Endodermal cell (in vitro differentiated cells): ENCODE measurements around the gene AGAP3. TPM values are rescaled to one million over a fixed set of nuclear protein-coding genes. Genes with fewer than 3 reads are reported as not detected.
A peak's percentile ranks its signal among the peaks of the same experiment; 100 is the strongest.

Experiments
- DNase-seq: peaks from one replicate; pipeline ENCODE4 v3.0.0-alpha.2; 2017
- H3K27ac ChIP-seq: 2 replicates; pipeline ENCODE4 v1.5.1; 2013; ENCODE audit warnings: mild to moderate bottlenecking, low read depth, low read length, moderate library complexity
- H3K27me3 ChIP-seq: 2 replicates; pipeline ENCODE4 v1.6.1; 2013; ENCODE audit warnings: mild to moderate bottlenecking, low read length, moderate library complexity; ENCODE audit not compliant: insufficient read depth, control insufficient read depth, poor library complexity, severe bottlenecking
- H3K36me3 ChIP-seq: 2 replicates; pipeline ENCODE4 v1.7.0; 2013; ENCODE audit warnings: mild to moderate bottlenecking, low read length, moderate library complexity; ENCODE audit not compliant: control insufficient read depth, insufficient read depth
- H3K4me1 ChIP-seq: one replicate; pipeline ENCODE4 v1.7.0; 2013; ENCODE audit warnings: low read length; ENCODE audit not compliant: control insufficient read depth, insufficient read depth
- H3K4me3 ChIP-seq: 2 replicates; pipeline ENCODE4 v1.5.1; 2013; ENCODE audit warnings: mild to moderate bottlenecking, low read length, moderate library complexity
- H3K9ac ChIP-seq: 2 replicates; pipeline ENCODE4 v1.6.1; 2013; ENCODE audit warnings: mild to moderate bottlenecking, low read length, moderate library complexity; ENCODE audit not compliant: poor library complexity, severe bottlenecking; ENCODE audit errors: extremely low read depth
- H3K9me3 ChIP-seq: 2 replicates; pipeline ENCODE4 v1.6.1; 2013; ENCODE audit warnings: mild to moderate bottlenecking, low read length, moderate library complexity; ENCODE audit not compliant: control insufficient read depth
- H3K27ac Mint-ChIP-seq: 2 replicates; pipeline ENCODE4 v1.8.0; 2020; ENCODE audit warnings: mixed read lengths
- H3K27me3 Mint-ChIP-seq: 2 replicates; pipeline ENCODE4 v1.8.0; 2021; ENCODE audit warnings: mild to moderate bottlenecking, mixed read lengths; ENCODE audit not compliant: insufficient read depth
- H3K36me3 Mint-ChIP-seq: 2 replicates; pipeline ENCODE4 v1.8.0; 2020; ENCODE audit warnings: low read depth, mixed read lengths
- H3K4me1 Mint-ChIP-seq: 2 replicates; pipeline ENCODE4 v1.8.0; 2020; ENCODE audit warnings: mixed read lengths
- H3K4me3 Mint-ChIP-seq: 2 replicates; pipeline ENCODE4 v1.8.0; 2020; ENCODE audit warnings: mild to moderate bottlenecking, moderate library complexity, mixed read lengths
- H3K9me3 Mint-ChIP-seq: 2 replicates; pipeline ENCODE4 v1.8.0; 2020; ENCODE audit warnings: mild to moderate bottlenecking, mixed read lengths
- WGBS, 2 experiments: methylation state at CpG; one replicate each; pipeline versions ENCODE4 v1.1.5 to v1.1.7; 2013; ENCODE audit warnings: missing lambda C conversion rate in 2 of 2, mixed read lengths in 1 of 2; ENCODE audit not compliant: insufficient coverage in 1 of 2, insufficient read length in 1 of 2; 5-methylcytosine and 5-hydroxymethylcytosine counted together
- total RNA-seq, 2 donors: library from RNA; stranded (reverse); fragmentation: NEBNext Ultra II Directional in 1 of 2; extraction: Animal tissue kit (Norgen Biotek cat#: 25700) in 1 of 2; gene quantifications; 2 replicates in 1 of 2; 3 replicates in 1 of 2; pipeline ENCODE4 v1.2.1, GENCODE V29; 2021
- TF ChIP-seq, protein P1 (sequence below): fragments of 200-600 bp; sonication (generic); conservative IDR thresholded peaks from 2 replicates; pipeline ENCODE4 v1.5.0; 2021; ENCODE audit warnings: antibody characterized with exemption, mild to moderate bottlenecking

The AGAP3 gene
- total RNA-seq, 2 donors from 2014 or later, result 113 to 116 TPM

DNA sequence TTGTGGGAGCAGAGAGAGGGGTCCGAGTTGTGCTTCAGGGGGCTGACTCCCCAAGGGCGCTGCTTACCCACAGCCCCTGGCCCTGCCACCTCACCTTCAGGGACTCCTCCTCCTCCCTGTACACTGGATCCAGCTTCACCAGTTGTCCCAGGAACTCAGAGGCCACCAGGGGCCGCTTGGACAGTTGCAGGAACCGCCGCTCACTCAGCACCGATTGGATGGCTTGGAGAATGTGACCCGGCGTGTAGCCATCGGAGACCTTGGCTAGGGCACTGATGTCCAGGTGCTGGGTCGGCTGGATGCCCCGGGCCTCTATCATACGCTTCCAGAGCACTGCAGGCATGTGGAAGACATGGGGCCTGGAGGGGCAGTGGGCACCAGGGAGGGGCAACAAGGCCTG is 105.3 kb downstream of the AGAP3 start:
- Histone ChIP-seq H3K9ac (no peak overlapping the region), H3K4me1 (no peaks in the 10 kb centered on the region), H3K9me3 (no peaks in the 10 kb centered on the region), H3K36me3 (no peaks in the 10 kb centered on the region), H3K27me3 (peaks cover 9% of the 10 kb centered on the region), H3K27ac (no peak overlapping the region), H3K4me3 (no peak overlapping the region)
- DNase-seq, result no peak
- 92 to 95% methylated on average over 10 to 12 of the region's 12 CpGs for WGBS, 2 experiments
- Mint-ChIP-seq H3K4me3 (no peak overlapping the region), H3K27ac (no peak overlapping the region), H3K4me1 (no peaks in the 10 kb centered on the region), H3K9me3 (no peaks in the 10 kb centered on the region), H3K27me3 (peaks cover 15% of the 10 kb centered on the region), H3K36me3 (no peaks in the 10 kb centered on the region)
- TF ChIP-seq, protein P1, sequence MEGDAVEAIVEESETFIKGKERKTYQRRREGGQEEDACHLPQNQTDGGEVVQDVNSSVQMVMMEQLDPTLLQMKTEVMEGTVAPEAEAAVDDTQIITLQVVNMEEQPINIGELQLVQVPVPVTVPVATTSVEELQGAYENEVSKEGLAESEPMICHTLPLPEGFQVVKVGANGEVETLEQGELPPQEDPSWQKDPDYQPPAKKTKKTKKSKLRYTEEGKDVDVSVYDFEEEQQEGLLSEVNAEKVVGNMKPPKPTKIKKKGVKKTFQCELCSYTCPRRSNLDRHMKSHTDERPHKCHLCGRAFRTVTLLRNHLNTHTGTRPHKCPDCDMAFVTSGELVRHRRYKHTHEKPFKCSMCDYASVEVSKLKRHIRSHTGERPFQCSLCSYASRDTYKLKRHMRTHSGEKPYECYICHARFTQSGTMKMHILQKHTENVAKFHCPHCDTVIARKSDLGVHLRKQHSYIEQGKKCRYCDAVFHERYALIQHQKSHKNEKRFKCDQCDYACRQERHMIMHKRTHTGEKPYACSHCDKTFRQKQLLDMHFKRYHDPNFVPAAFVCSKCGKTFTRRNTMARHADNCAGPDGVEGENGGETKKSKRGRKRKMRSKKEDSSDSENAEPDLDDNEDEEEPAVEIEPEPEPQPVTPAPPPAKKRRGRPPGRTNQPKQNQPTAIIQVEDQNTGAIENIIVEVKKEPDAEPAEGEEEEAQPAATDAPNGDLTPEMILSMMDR, result peak; percentile 12

DNA sequence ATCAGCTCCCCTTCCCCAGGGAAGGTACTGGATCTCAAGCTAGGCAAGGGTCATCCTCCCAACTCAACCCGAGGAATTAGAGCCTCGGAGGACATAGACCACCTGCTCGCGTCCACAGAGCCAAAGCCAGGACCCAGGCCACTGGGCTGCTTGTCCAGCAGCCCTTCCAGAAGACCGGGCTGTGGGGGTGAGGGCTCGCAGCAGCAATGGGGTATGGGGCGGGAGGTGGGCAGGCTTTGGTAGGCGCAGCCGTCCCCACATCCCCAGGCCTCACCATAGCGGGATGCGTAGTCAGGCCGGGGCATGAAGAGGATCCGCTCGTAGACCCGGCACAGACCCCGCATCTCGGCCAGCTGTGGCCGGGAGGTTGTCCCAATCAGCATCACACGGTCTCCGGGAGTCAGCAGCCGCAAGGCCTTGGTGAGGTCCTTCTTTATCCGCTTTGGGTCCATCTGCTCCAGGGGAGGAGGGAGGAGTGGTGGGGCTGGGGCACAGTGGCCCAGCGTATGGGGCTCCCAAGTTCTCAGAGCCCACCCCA is 105.8 kb downstream of the AGAP3 start:
- Histone ChIP-seq H3K9me3 (no peaks in the 10 kb centered on the region), H3K4me3 (no peak overlapping the region), H3K27ac (no peak overlapping the region), H3K4me1 (no peaks in the 10 kb centered on the region), H3K27me3 (peaks cover 9% of the 10 kb centered on the region), H3K36me3 (no peaks in the 10 kb centered on the region), H3K9ac (no peak overlapping the region)
- no peak for DNase-seq
- 97 to 99% methylated on average over 12 to 22 of the region's 23 CpGs for WGBS, 2 experiments
- TF ChIP-seq, protein P1, result no peak
- Mint-ChIP-seq H3K27me3 (peaks cover 15% of the 10 kb centered on the region), H3K4me1 (no peaks in the 10 kb centered on the region), H3K27ac (no peak overlapping the region), H3K4me3 (no peak overlapping the region), H3K9me3 (no peaks in the 10 kb centered on the region), H3K36me3 (no peaks in the 10 kb centered on the region)

DNA sequence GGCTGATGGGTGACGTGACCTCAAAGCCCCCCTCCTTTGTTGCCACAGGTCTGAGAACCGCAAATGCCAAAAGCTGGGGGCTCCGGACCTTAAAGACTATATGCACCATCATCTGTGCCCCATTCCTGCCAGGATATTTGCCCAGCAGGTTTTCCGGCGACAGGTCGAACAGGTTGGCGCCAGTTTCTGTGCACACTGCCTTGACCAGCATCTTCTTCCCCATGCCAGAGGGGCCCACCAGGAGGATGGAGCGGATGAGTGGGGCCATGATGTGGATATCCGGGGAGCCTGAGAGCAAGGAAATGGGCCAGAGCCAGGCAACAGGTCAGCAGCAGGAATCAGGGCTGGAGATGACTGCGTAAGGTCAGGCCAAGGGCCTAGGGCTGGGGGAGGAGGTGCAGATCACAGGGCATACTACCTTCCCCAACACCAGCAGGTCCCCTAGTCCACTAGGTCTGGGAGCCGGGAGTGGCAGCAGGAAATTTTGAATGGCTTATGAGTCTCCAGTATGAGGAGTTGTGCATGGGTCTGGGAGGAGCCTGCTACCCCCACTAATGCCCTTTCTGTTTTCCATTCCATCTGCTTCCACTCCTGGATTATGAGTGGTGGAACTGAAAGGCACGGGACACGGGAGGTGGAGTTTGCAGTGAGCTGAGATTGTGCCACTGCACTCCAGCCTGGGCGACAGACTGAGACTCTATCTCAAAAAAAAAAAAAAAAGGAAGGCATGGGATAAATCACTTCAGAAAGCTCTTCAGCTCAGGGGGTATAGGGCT is 107.1 kb downstream of the AGAP3 start:
- no peak overlapping the region for H3K4me3 ChIP-seq
- no peaks in the 10 kb centered on the region for H3K36me3 ChIP-seq
- TF ChIP-seq, protein P1, result no peak
- H3K4me3 Mint-ChIP-seq, result no peak overlapping the region
- H3K9ac ChIP-seq, result no peak overlapping the region
- no peaks in the 10 kb centered on the region for H3K4me1 Mint-ChIP-seq
- DNase-seq, result no peak
- no peaks in the 10 kb centered on the region for H3K36me3 Mint-ChIP-seq
- H3K9me3 Mint-ChIP-seq, result no peaks in the 10 kb centered on the region
- no peak overlapping the region for H3K27ac ChIP-seq
- peaks cover 15% of the 10 kb centered on the region for H3K27me3 Mint-ChIP-seq
- 95 to 96% methylated on average over 11 to 14 of the region's 14 CpGs for WGBS, 2 experiments
- H3K27ac Mint-ChIP-seq, result no peak overlapping the region
- H3K27me3 ChIP-seq, result peaks cover 9% of the 10 kb centered on the region
- H3K4me1 ChIP-seq, result no peaks in the 10 kb centered on the region
- H3K9me3 ChIP-seq, result no peaks in the 10 kb centered on the region

Other genes with a start within 250 kb of the AGAP3 start
- not detected for gene AOC1, start 234.0 kb upstream of the AGAP3 start, total RNA-seq
- 1 to 10 TPM; 1.1 to 1.9 TPM for gene KCNH2, start 108.2 kb upstream of the AGAP3 start, total RNA-seq
- gene NOS3, start 95.5 kb upstream of the AGAP3 start, total RNA-seq, result 1 to 10 TPM; 2.3 to 9.1 TPM
- 1 to 10 TPM; 2.0 to 3.0 TPM for gene ATG9B, start 62.0 kb upstream of the AGAP3 start, total RNA-seq
- 10 to 100 TPM; 35.9 to 37.2 TPM for gene ABCB8, start 58.0 kb upstream of the AGAP3 start, total RNA-seq
- gene ASIC3, start 37.9 kb upstream of the AGAP3 start, total RNA-seq, result 1 to 10 TPM; 2.5 to 3.0 TPM
- 10 to 100 TPM; 22.2 to 25.2 TPM for gene CDK5, start 28.6 kb upstream of the AGAP3 start, total RNA-seq
- gene SLC4A2, start 26.9 kb upstream of the AGAP3 start, total RNA-seq, result 100 to 1,000 TPM; 265 to 284 TPM
- gene FASTK, start 5.7 kb upstream of the AGAP3 start, total RNA-seq, result 10 to 100 TPM; 64.0 to 71.0 TPM
- gene TMUB1, start 3.0 kb upstream of the AGAP3 start, total RNA-seq, result 10 to 100 TPM; 48.1 to 52.6 TPM
- gene GBX1, start 81.2 kb downstream of the AGAP3 start, total RNA-seq, result not detected
- gene ASB10, start 100.8 kb downstream of the AGAP3 start, total RNA-seq, result not detected
- not detected for gene H2BK1, start 124.0 kb downstream of the AGAP3 start, total RNA-seq
- 10 to 100 TPM; 43.3 to 48.9 TPM for gene ABCF2, start 140.7 kb downstream of the AGAP3 start, total RNA-seq
- gene CHPF2, start 146.0 kb downstream of the AGAP3 start, total RNA-seq, result 10 to 100 TPM; 31.9 to 35.6 TPM
- gene SMARCD3, start 162.2 kb downstream of the AGAP3 start, total RNA-seq, result 10 to 100 TPM; 40.0 to 43.5 TPM